Lower leg skin (tissue), 4 donors: ENCODE results near the gene CPTP. TPM values are rescaled to one million over a fixed set of nuclear protein-coding genes. Genes with fewer than 3 reads are reported as not detected.

Experiments used
- DNase-seq, 2 donors: peaks; one replicate each; pipeline ENCODE4 v3.0.0-alpha.2; 2019; ENCODE audit warnings: low spot score in 2 of 2
- H3K4me3 ChIP-seq: fragments of 200-600 bp; sonication (generic); 2 replicates; pipeline ENCODE4 v1.5.1; 2017; ENCODE audit warnings: mild to moderate bottlenecking, low read depth; ENCODE audit not compliant: poor library complexity, severe bottlenecking
- POLR2A ChIP-seq, 2 donors: fragments of 450-650 bp; IDR thresholded peaks; one replicate each; pipeline ENCODE4 v1.6.1; 2016 to 2017; ENCODE audit warnings: antibody characterized with exemption in 2 of 2, mild to moderate bottlenecking in 1 of 2, moderate library complexity in 1 of 2
- WGBS, 2 donors: methylation state at CpG; one replicate each; pipeline ENCODE4 v1.1.5; 2018; 5-methylcytosine and 5-hydroxymethylcytosine counted together
- intact Hi-C: fragments of 100-400 bp; cut with DNase I; formaldehyde crosslinking; loops from one replicate; pipeline ENCODE4 v1.15.0; 2023; ENCODE audit warnings: low total_unique reads
- total RNA-seq, 4 donors: library from RNA; depleted of rRNA; stranded (reverse); fragments of >200 nt; gene quantifications; one replicate each; pipeline ENCODE4 v1.1.0, GENCODE V29; 2016
- TF ChIP-seq, protein P1 (sequence below), 3 donors: fragments of 450-650 bp; IDR thresholded peaks; one replicate each; pipeline ENCODE4 v1.5.1; 2016; ENCODE audit warnings: antibody characterized with exemption in 3 of 3, mild to moderate bottlenecking in 3 of 3, moderate library complexity in 2 of 3

The CPTP gene
- total RNA-seq, 4 donors from 2014 or later: 51.0 to 62.9 (median 57.4) TPM

DNA sequence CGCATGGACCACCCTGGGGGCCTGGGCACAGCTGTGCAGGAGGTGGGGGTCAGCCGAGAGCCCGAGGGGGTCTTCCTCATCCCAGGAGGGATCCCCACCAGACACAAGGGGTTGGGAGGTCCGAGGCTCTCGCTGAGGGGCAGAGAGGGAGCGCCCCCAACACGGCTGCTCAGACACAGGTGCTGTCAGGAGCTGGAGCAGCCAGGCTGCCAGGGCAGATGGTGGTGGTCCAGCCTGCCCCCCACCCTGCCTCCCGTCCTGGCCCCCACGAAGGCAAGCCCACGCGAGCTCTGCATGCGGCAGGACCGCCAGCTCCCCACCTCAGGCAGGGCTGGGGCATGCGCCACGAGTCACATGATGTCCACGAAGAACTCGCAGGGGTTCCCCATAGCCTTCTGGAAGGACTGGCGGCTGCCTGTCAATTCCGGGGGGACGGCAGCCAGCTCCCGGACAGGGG is 11.2 kb downstream of the CPTP start:
- intact Hi-C loops: no loop called here
- no peak for DNase-seq
- 81 to 88% methylated on average over 6 to 9 of the region's 21 CpGs for WGBS, 2 donors
- H3K4me3 ChIP-seq: no peak overlapping the region
- TF ChIP-seq POLR2A (IDR thresholded peaks at IDR 0.05): no peak
- TF ChIP-seq, protein P1, sequence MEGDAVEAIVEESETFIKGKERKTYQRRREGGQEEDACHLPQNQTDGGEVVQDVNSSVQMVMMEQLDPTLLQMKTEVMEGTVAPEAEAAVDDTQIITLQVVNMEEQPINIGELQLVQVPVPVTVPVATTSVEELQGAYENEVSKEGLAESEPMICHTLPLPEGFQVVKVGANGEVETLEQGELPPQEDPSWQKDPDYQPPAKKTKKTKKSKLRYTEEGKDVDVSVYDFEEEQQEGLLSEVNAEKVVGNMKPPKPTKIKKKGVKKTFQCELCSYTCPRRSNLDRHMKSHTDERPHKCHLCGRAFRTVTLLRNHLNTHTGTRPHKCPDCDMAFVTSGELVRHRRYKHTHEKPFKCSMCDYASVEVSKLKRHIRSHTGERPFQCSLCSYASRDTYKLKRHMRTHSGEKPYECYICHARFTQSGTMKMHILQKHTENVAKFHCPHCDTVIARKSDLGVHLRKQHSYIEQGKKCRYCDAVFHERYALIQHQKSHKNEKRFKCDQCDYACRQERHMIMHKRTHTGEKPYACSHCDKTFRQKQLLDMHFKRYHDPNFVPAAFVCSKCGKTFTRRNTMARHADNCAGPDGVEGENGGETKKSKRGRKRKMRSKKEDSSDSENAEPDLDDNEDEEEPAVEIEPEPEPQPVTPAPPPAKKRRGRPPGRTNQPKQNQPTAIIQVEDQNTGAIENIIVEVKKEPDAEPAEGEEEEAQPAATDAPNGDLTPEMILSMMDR (IDR thresholded peaks at IDR 0.05): no peak

DNA sequence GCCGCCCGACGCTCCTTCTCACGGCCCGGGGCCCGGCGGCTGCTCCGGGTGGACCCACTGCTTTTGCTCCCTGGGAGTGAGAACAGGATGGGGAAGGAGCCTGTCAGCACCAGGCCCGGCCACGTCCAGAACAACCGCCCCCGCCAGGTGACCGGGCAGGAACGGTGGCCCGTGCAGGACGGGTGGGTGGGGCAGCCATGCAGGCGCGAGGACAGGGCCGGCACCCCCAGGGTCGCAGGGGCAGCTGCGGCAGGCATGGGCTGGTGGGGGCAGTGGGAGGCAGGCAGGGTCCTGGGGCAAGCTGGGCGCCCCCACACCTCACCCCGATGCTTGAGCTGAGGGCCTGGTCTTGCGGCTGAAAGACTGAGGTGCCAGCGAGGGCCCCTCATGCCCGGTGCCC is 11.8 kb downstream of the CPTP start:
- intact Hi-C loops: no loop called here
- H3K4me3 ChIP-seq: no peak overlapping the region
- TF ChIP-seq, protein P1 (IDR thresholded peaks at IDR 0.05): no peak
- TF ChIP-seq POLR2A (IDR thresholded peaks at IDR 0.05): no peak
- 88 to 97% methylated on average over 11 to 20 of the region's 26 CpGs for WGBS, 2 donors
- no peak for DNase-seq

DNA sequence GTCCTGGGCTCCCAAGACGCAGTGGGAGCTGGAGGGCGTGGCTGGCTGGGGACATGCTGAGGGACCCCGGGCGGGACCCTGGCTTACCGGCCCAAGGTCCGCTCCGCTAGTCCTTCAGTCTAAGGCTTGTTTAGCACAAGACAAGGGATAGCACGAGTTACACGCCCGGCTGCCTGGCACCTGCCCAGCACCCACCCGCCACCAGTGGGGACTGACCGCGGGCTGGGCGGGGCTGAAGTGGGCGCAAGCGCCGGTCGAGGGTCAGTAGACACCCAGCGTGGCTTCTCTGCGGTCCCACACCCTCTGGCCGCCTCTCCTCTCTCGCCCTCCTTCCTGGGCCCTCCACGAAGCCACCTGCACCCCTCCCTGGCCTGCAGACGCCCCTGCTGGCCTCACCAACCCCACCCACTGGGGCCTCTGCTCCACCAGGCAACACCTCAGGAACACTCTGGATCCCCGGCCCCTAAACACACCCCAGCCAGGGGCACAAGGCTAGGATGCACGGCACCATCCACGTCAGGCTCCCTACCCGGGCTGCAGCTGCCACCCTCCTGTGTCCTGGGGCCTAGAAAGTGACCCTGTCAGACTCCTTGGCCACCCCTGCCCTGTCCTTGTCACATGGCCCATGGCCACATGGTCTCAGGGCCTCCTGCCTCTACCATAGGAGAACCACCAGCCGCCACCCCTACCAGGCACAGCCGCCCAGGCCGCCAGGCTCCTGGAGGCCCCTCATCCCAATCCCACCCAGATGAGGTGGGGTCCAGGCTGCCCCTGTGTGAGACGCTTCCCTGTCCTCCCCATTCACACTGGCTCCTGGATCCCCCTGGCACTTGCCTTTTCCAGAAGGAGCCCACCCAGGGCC is 12.6 kb downstream of the CPTP start:
- TF ChIP-seq, protein P1 (IDR thresholded peaks at IDR 0.05): no peak
- TF ChIP-seq POLR2A (IDR thresholded peaks at IDR 0.05): no peak
- H3K4me3 ChIP-seq: no peak overlapping the region
- DNase-seq: no peak
- intact Hi-C loops: no loop called here
- WGBS, 2 donors: 93 to 97% methylated on average over 31 to 32 of the region's 32 CpGs

DNA sequence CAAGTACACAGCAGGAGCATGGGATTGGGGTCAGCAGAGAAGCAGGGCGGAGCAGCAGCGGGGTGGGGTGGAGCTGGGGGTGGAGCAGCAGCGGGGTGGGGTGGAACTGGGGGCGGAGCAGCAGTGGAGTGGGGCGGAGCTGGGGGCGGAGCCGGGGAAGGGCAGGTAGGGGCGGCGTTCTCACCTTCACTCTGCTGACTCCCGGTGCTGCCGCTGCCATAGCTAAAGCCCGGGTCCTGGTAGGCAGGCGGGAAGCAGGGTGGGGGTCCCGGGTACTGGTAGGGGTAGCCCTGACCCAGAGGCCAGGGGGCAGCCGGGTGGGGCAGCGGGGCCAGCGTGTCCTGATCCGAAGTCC is 13.2 kb downstream of the CPTP start:
- no peak overlapping the region for H3K4me3 ChIP-seq
- TF ChIP-seq, protein P1 (IDR thresholded peaks at IDR 0.05): no peak
- TF ChIP-seq POLR2A (IDR thresholded peaks at IDR 0.05): no peak
- whole genome bisulfite sequencing, 2 donors: 81 to 86% methylated on average over 17 to 18 of the region's 18 CpGs
- intact Hi-C loops: no loop called here
- no peak for DNase-seq

DNA sequence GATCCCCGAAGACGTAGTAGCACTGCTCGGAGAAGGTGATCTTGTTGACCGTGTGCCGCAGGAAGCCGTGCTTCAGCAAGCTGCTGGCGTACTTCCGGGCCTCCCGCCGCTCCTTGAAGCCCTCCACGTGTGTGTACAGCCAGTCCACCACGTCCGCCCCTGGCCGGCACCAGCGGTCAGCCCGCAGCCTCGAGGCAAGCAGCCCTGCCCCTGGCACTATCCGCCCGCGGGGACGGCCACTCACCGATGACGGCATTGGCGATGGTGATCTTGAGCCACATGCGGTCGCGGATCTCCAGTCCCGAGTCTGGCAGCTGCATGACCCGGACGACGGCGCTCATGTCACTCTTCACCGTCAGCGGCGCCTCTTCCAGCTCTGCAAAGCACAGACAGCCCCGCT is 13.7 kb downstream of the CPTP start:
- intact Hi-C loops: no loop called here
- TF ChIP-seq, protein P1 (IDR thresholded peaks at IDR 0.05): no peak
- TF ChIP-seq POLR2A (IDR thresholded peaks at IDR 0.05): no peak
- 93 to 95% methylated on average over 36 of the region's 36 CpGs for WGBS, 2 donors
- DNase-seq: no peak
- no peak overlapping the region for H3K4me3 ChIP-seq
